HL-60 (cell line): ENCODE results near the gene KIAA1549.

Experiments
- DNase-seq, 2 experiments: peaks; one replicate each; pipeline ENCODE4 v3.0.0-alpha.2; 2010 to 2020; ENCODE audit warnings: low read depth in 1 of 2, low spot score in 1 of 2
- H3K27ac ChIP-seq: fragments of 250-450 bp; sonication (Bioruptor Pico); replicated peaks from 2 replicates; pipeline ENCODE4 v1.5.1; 2020; ENCODE audit warnings: mild to moderate bottlenecking, moderate library complexity
- H3K27me3 ChIP-seq: fragments of 250-450 bp; sonication (Bioruptor Pico); 2 replicates; pipeline ENCODE4 v1.5.1; 2021; ENCODE audit warnings: mild to moderate bottlenecking, moderate library complexity; ENCODE audit not compliant: insufficient read depth, poor library complexity, severe bottlenecking
- H3K4me3 ChIP-seq: replicated peaks from 2 replicates; pipeline ENCODE4 v1.5.1; 2011; ENCODE audit warnings: mild to moderate bottlenecking, control low read depth, low read length; ENCODE audit not compliant: insufficient read depth
- GABPA ChIP-seq: IDR thresholded peaks from 2 replicates; pipeline ENCODE4 v1.6.1; 2012; ENCODE audit warnings: low read depth
- POLR2AphosphoS5 ChIP-seq: IDR thresholded peaks from 2 replicates; pipeline ENCODE4 v1.6.1; 2012; ENCODE audit warnings: low read depth
- SPI1 ChIP-seq: IDR thresholded peaks from 2 replicates; pipeline ENCODE4 v1.6.1; 2012; ENCODE audit warnings: low read depth, mild to moderate bottlenecking, borderline replicate concordance
- TF ChIP-seq, protein P1 (sequence below): IDR thresholded peaks from one replicate; pipeline ENCODE4 v1.5.1; 2011; ENCODE audit warnings: low read length, control low read depth, inconsistent platforms; ENCODE audit not compliant: insufficient read depth
- TF ChIP-seq, protein P2 (sequence below): IDR thresholded peaks from 2 replicates; pipeline ENCODE4 v1.6.1; 2012; ENCODE audit warnings: low read depth; ENCODE audit not compliant: insufficient replicate concordance

KIAA1549 gene

DNA sequence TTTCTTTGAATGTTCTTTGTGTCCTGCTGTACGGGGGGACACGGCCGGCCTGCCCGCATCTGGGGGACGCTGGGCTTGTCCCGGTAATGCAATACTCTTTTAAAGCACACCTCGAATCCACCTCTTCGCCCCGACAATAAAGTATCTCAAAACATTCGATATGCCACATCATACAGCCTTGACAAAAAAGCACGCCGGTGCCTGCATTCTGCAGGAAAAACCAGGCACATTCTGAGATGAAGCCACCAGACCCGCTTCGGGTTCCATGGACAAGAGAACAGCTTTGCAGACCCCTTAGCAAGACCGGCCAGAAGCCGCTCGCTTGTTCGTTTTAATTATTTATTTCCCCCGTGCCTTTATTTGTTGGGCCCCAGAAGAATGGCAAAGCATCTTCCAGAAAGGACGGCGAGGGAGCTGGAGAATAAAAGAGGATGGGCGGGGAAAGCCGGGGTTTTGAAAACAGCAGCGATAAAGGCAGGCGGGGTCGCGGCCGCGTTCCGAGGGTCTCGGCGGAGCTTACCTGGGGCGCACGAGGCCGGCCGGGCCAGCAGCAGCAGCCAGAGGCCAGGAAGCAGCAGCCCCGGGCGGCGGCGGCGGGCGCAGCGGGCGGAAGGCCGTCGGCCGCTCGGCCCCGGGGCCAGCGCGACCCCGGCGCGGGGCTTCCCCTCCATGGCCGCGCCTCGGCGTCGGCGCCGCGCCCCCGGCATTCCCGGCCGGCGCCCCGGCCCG lies 462 bp downstream of the KIAA1549 start:
- Histone ChIP-seq H3K27ac (no peak overlapping the region), H3K27me3 (peaks cover 37% of the 10 kb centered on the region), H3K4me3 (peak overlapping the region; percentile 30)
- no peak for DNase-seq
- no peak for TF ChIP-seq GABPA
- TF ChIP-seq, protein P1, sequence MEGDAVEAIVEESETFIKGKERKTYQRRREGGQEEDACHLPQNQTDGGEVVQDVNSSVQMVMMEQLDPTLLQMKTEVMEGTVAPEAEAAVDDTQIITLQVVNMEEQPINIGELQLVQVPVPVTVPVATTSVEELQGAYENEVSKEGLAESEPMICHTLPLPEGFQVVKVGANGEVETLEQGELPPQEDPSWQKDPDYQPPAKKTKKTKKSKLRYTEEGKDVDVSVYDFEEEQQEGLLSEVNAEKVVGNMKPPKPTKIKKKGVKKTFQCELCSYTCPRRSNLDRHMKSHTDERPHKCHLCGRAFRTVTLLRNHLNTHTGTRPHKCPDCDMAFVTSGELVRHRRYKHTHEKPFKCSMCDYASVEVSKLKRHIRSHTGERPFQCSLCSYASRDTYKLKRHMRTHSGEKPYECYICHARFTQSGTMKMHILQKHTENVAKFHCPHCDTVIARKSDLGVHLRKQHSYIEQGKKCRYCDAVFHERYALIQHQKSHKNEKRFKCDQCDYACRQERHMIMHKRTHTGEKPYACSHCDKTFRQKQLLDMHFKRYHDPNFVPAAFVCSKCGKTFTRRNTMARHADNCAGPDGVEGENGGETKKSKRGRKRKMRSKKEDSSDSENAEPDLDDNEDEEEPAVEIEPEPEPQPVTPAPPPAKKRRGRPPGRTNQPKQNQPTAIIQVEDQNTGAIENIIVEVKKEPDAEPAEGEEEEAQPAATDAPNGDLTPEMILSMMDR = no peak
- no peak for TF ChIP-seq SPI1
- TF ChIP-seq, protein P2, sequence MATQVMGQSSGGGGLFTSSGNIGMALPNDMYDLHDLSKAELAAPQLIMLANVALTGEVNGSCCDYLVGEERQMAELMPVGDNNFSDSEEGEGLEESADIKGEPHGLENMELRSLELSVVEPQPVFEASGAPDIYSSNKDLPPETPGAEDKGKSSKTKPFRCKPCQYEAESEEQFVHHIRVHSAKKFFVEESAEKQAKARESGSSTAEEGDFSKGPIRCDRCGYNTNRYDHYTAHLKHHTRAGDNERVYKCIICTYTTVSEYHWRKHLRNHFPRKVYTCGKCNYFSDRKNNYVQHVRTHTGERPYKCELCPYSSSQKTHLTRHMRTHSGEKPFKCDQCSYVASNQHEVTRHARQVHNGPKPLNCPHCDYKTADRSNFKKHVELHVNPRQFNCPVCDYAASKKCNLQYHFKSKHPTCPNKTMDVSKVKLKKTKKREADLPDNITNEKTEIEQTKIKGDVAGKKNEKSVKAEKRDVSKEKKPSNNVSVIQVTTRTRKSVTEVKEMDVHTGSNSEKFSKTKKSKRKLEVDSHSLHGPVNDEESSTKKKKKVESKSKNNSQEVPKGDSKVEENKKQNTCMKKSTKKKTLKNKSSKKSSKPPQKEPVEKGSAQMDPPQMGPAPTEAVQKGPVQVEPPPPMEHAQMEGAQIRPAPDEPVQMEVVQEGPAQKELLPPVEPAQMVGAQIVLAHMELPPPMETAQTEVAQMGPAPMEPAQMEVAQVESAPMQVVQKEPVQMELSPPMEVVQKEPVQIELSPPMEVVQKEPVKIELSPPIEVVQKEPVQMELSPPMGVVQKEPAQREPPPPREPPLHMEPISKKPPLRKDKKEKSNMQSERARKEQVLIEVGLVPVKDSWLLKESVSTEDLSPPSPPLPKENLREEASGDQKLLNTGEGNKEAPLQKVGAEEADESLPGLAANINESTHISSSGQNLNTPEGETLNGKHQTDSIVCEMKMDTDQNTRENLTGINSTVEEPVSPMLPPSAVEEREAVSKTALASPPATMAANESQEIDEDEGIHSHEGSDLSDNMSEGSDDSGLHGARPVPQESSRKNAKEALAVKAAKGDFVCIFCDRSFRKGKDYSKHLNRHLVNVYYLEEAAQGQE = no peak
- TF ChIP-seq POLR2AphosphoS5 = no peak

DNA sequence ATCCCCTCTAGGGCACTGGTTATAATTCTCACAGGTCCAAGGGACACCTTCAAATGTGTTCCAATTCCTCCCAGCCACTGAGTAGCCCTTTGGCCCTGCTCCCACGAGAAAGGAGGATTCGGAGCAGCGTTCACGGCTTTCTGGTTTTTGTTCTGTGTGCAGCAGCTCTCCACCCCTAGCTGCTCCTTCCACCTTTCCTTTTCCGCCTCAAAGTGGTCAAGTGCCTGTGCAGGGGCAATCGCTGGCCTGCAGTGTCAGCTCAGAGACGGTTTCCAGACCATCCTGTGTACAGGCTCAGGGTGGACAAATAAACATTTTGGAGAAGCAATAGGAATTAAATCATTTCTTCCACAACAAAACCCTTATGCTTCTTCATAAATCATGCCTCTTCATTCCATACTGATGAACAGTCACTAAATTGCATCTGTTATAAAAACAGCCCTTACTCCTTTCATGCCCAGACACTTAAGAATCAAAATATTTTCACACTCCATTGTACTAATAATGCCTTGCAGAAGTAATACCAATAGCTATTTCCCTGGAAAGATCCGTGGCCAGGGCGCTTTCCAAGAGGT lies 1.1 kb downstream of the KIAA1549 start:
- TF ChIP-seq, protein P2 = no peak
- TF ChIP-seq POLR2AphosphoS5 (no peak), GABPA (no peak), SPI1 (no peak)
- TF ChIP-seq, protein P1 = no peak
- Histone ChIP-seq H3K27me3 (peaks cover 37% of the 10 kb centered on the region), H3K27ac (no peak overlapping the region), H3K4me3 (no peak overlapping the region)
- no peak for DNase-seq

DNA sequence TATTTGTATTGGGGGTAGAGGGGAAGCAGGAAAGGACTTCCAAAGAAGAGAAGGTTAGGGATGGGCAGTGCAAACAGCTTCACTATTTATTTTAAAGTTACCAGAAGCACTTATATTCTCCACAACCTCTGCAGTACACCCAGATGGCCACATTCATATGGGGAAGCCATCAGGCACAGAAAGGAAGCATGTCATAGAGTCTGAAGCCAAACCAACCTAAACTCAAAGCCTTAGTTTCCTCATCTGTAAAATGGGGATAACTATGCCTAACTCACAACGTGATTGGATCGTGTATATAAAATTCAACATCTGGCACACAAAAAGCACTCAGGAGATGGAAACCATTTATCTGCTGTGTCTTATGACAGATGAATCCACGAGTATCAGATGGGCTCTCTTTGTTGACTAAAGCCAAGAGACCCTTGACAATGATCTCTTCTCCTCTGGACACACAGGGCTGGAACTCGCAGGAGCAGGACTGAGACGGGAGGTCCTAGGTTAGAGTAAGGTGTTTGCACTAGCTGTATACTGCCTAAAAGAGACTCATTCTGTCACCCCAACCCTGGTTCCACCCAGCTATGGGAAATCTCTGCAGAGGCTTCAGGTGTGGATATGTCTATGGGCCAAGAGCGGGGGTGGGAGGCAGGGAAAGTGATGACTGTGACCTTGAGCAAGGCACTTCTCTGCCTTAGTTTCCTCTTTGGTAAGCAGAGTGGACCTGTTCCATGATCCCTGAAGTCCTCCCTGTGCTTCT lies 1.8 kb downstream of the KIAA1549 start:
- TF ChIP-seq, protein P1 = no peak
- TF ChIP-seq POLR2AphosphoS5 (no peak), SPI1 (no peak), GABPA (no peak)
- TF ChIP-seq, protein P2 = no peak
- H3K27me3 ChIP-seq = peaks cover 37% of the 10 kb centered on the region
- no peak for DNase-seq
- no peak overlapping the region for H3K27ac ChIP-seq
- no peak overlapping the region for H3K4me3 ChIP-seq
